Neural cell (in vitro differentiated cells): Measurements from ENCODE around the gene USP20.

ENCODE experiments used
- CTCF ChIP-seq: fragments of 450-650 bp; IDR thresholded peaks from 2 replicates; pipeline ENCODE4 v1.5.1; 2014; ENCODE audit warnings: antibody characterized with exemption, mild to moderate bottlenecking, moderate library complexity; ENCODE audit not compliant: poor library complexity, severe bottlenecking
- RAD21 ChIP-seq: fragments of 450-650 bp; conservative IDR thresholded peaks from 2 replicates; pipeline ENCODE4 v1.6.1; 2014; ENCODE audit warnings: antibody characterized with exemption, mild to moderate bottlenecking, moderate library complexity

DNA sequence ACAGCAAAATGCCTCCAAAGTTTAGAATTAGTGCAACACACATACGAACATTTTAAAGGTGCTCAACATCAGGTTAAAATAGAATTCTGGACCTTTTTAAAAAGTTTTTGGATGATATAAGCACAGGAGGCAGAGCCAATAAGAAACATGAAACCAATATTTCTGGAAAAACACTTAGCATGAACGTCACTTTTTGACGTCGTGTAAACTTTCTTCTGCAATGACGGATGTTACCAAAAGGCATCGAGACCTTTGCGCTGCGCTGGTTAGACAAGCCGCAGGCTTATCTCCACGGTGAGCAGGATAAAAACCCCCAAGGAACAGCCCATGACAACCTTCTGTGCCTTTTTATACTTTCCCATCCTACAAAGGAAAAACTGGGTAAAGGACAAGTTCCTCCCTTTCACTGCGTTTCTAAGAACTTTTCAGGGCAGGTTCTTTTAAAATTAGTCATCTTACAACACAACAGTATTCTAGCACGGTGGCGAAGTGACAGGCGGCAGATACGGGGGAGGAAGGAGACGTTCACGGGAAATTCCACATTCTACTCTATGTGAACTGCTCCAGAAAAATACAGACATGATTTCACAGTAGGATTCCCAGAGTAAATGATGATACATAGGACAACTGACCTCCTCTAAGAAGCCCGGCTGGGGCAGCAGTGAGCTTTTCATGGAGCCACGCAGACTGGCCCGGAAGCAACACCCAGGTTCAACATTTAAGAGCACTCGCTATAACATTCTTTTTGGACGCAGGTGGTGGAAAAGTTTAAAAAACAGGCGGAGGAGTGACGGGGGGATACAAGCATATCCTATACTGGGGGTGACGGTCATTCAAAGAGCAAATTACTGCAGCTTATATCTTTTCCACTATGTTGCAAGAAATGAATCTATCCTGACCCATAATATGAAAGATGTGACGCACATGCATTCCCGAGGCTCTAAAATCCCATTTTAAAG is 52.4 kb downstream of the USP20 start:
- no peak for TF ChIP-seq CTCF
- TF ChIP-seq RAD21 = no peak
